GM19463 (cell line): ENCODE results near the gene GMFB.

Experiments
- ATAC-seq: cut with Tn5 transposase; IDR thresholded peaks from one replicate; pipeline ENCODE4 v1.9.1; 2021; ENCODE audit warnings: mild to moderate bottlenecking, moderate library complexity; ENCODE audit not compliant: unreplicated experiment

GMFB gene

GRCh38 chr14:54493293-54493692 lies 4.5 kb upstream of the GMFB start:
- no peak for ATAC-seq

- ATAC-seq, result no peak
These were observed 1.8 kb upstream of the GMFB start for GRCh38 chr14:54490445-54491175.

- no peak for ATAC-seq
These were observed 1.1 kb upstream of the GMFB start for GRCh38 chr14:54489731-54490444.

GRCh38 chr14:54489318-54489683 lies 521 bp upstream of the GMFB start:
- no peak for ATAC-seq

- no peak for ATAC-seq
These were observed 498 bp downstream of the GMFB start for GRCh38 chr14:54488318-54488645.

- no peak for ATAC-seq
These were observed 1.0 kb downstream of the GMFB start for GRCh38 chr14:54487771-54488170.

GRCh38 chr14:54486685-54487084 lies 2.1 kb downstream of the GMFB start:
- ATAC-seq, result no peak

GRCh38 chr14:54483846-54484245 lies 4.9 kb downstream of the GMFB start:
- no peak for ATAC-seq

GRCh38 chr14:54483073-54483745 lies 5.6 kb downstream of the GMFB start:
- ATAC-seq, result no peak

- no peak for ATAC-seq
These were observed 7.1 kb downstream of the GMFB start for GRCh38 chr14:54481695-54482094.

GRCh38 chr14:54480830-54481562 lies 7.8 kb downstream of the GMFB start:
- no peak for ATAC-seq

- no peak for ATAC-seq
These were observed 10.1 kb downstream of the GMFB start for GRCh38 chr14:54478636-54479215.

GRCh38 chr14:54475911-54476310 lies 12.9 kb downstream of the GMFB start:
- no peak for ATAC-seq

GRCh38 chr14:54475187-54475899 lies 13.4 kb downstream of the GMFB start:
- no peak for ATAC-seq

- ATAC-seq, result no peak
These were observed 14.5 kb downstream of the GMFB start for GRCh38 chr14:54474232-54474793.

GRCh38 chr14:54472315-54472714 lies 16.5 kb downstream of the GMFB start:
- ATAC-seq, result no peak

- no peak for ATAC-seq
These were observed 17.1 kb downstream of the GMFB start for GRCh38 chr14:54471641-54472040.

- ATAC-seq, result no peak
These were observed 18.1 kb downstream of the GMFB start for GRCh38 chr14:54470701-54471100.

- no peak for ATAC-seq
These were observed 21.5 kb downstream of the GMFB start for GRCh38 chr14:54467280-54467679.

GRCh38 chr14:54465654-54466053 lies 23.1 kb downstream of the GMFB start:
- ATAC-seq, result no peak
